HFFc6 (cell line): ENCODE data around the gene PRIM2. TPM values are rescaled to one million over a fixed set of nuclear protein-coding genes. Genes with fewer than 3 reads are reported as not detected.
"Not testable (repeated sequence)": the region's sequence is repeated elsewhere in the genome, so short reads cannot be mapped to it uniquely, and the experiment has no call there.

ENCODE experiments used
- DNase-seq: peaks from one replicate; pipeline ENCODE4 v3.0.0-alpha.2; 2018
- H3K27ac Mint-ChIP-seq: 2 replicates; pipeline ENCODE4 v1.8.0; 2020; ENCODE audit warnings: mild to moderate bottlenecking, mixed read lengths
- H3K27me3 Mint-ChIP-seq: 2 replicates; pipeline ENCODE4 v1.8.0; 2021; ENCODE audit warnings: mild to moderate bottlenecking, moderate library complexity, mixed read lengths; ENCODE audit not compliant: insufficient read depth
- H3K36me3 Mint-ChIP-seq: 2 replicates; pipeline ENCODE4 v1.8.0; 2021; ENCODE audit warnings: low read depth, mixed read lengths
- H3K4me1 Mint-ChIP-seq: 2 replicates; pipeline ENCODE4 v1.8.0; 2020; ENCODE audit warnings: low read depth, mixed read lengths
- H3K4me3 Mint-ChIP-seq: 2 replicates; pipeline ENCODE4 v1.8.0; 2020; ENCODE audit warnings: mild to moderate bottlenecking, moderate library complexity, mixed read lengths
- H3K9me3 Mint-ChIP-seq: 2 replicates; pipeline ENCODE4 v1.8.0; 2020; ENCODE audit warnings: mild to moderate bottlenecking, mixed read lengths
- CTCF ChIP-seq: fragments of 200-600 bp; sonication (generic); IDR thresholded peaks from 2 replicates; pipeline ENCODE4 v1.5.0; 2021; ENCODE audit warnings: antibody characterized with exemption, mild to moderate bottlenecking
- total RNA-seq, 6 experiments: library from RNA; stranded (reverse); fragmentation: NEBNext Ultra II Directional; extraction: Animal tissue kit (Norgen Biotek cat#: 25700); gene quantifications; 2 replicates in 1 of 6; 3 replicates in 5 of 6; pipeline ENCODE4 v1.2.3, GENCODE V29; 2021

The PRIM2 gene
- total RNA-seq, 6 experiments from 2014 or later = 32.6 to 46.8 (median 43.0) TPM

DNA sequence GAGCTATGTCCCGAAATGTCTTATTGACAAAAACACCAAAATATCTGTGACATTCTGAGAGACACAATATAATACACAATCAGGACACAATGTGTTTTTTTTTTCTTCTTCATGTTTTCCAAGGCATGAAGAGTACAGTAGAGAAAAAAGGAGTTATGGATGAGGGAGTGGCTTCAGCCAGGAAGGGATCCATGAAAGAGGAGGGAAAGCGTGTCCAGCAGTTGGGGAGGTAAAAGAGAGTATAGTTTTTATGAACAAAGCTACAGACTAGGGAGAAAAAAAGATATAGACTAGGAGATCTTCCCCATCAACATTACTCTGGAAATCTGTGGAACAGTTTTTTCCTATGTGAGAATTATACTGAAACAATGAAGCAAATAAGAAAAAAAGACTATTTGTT, 38.9 kb upstream of the PRIM2 start:
- Mint-ChIP-seq H3K36me3 (peaks cover 9% of the 10 kb centered on the region), H3K27ac (no peak overlapping the region), H3K4me1 (peaks cover 15% of the 10 kb centered on the region), H3K27me3 (no peaks in the 10 kb centered on the region), H3K4me3 (no peak overlapping the region), H3K9me3 (peaks cover 13% of the 10 kb centered on the region)
- no peak for DNase-seq
- TF ChIP-seq CTCF = no peak

GRCh38 chr6:57279013-57279412, 38.4 kb upstream of the PRIM2 start:
- Mint-ChIP-seq H3K27me3 (no peaks in the 10 kb centered on the region), H3K27ac (no peak overlapping the region)

DNA sequence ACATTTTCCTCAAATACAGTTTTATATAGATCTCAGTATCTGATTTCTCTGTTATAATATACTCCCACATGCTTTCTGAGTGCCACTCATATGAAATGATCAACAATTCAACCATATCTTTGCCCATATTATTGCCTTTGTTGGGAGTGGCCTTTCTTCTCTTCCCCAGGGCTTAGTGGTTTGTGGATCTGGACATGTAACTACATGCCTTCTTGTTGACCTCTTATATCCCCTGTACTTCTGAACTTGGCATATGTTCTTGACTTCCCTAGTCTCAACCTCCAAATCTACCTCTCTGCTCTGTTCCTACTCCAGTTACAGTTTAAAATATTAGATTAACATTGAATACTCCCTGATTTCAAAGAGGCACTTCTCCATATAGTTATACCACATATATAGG, 34.3 kb upstream of the PRIM2 start:
- DNase-seq = no peak
- TF ChIP-seq CTCF = no peak
- H3K9me3 Mint-ChIP-seq = no peaks in the 10 kb centered on the region
- no peaks in the 10 kb centered on the region for H3K36me3 Mint-ChIP-seq
- H3K4me3 Mint-ChIP-seq = no peak overlapping the region
- no peak overlapping the region for H3K27ac Mint-ChIP-seq
- H3K4me1 Mint-ChIP-seq = peaks cover 7% of the 10 kb centered on the region
- H3K27me3 Mint-ChIP-seq = no peaks in the 10 kb centered on the region

More at GRCh38 chr6:57279013-57279412, 38.4 kb upstream of the PRIM2 start:
- peaks cover 15% of the 10 kb centered on the region for H3K4me1 Mint-ChIP-seq
- TF ChIP-seq CTCF = no peak
- no peak for DNase-seq
- H3K36me3 Mint-ChIP-seq = 0 out of 2 replicates have a peak, but pooled peaks cover 6% of the 10 kb centered on the region
- H3K4me3 Mint-ChIP-seq = no peak overlapping the region
- H3K9me3 Mint-ChIP-seq = peaks cover 11% of the 10 kb centered on the region; the same call in 1 of the 2 replicates

DNA sequence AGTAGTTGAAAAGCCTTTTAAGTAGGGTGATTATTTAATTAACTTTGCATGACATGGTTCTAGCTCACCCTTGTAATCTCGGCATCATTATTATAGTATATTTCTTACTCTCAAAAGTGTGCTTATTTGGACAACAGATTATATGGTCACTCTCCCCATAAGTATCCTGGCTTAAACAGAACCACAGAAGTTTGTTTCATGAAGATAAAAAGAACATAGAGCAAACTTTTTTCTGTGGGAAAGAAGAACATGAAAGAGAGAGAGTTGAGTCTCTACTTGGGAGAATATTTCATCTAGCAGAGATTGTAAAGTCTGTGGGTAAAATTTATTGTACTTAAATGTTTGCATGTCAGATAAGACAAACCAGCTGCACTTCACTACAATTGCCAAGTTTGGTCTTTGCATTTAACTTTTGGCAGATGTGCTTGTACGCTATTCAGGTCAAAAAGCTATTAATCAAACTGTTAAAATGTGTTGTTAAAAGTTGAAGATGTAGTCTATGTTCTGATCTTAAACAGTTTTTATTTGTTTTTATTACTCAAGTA, 33.4 kb upstream of the PRIM2 start:
- DNase-seq = no peak
- H3K27ac Mint-ChIP-seq = no peak overlapping the region
- TF ChIP-seq CTCF = no peak
- peaks cover 7% of the 10 kb centered on the region for H3K4me1 Mint-ChIP-seq
- peaks cover 2% of the 10 kb centered on the region for H3K36me3 Mint-ChIP-seq
- H3K27me3 Mint-ChIP-seq = no peaks in the 10 kb centered on the region
- peaks cover 2% of the 10 kb centered on the region; the same call in 1 of the 2 replicates for H3K9me3 Mint-ChIP-seq
- H3K4me3 Mint-ChIP-seq = no peak overlapping the region

DNA sequence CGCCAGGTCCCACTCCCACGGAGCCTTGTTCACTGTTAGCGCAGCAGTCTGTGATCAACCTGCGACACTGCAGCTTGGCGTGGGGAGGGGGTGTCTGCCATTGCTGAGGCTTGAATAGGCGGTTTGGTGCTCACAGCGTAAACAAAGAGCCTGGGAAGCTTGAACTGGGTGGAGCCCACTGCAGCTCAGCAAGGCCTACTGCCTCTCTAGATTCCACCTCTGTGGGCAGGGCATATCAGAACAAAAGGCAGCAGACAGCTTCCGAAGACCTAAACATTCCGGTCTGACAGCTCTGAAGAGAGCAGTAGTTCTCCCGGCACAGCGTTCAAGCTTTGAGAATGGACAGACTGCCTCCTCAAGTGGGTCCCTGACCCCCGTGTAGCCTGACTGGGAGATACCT, 29.3 kb upstream of the PRIM2 start:
- not testable (repeated sequence) for H3K9me3 Mint-ChIP-seq, H3K27ac Mint-ChIP-seq, H3K4me3 Mint-ChIP-seq, H3K27me3 Mint-ChIP-seq, H3K4me1 Mint-ChIP-seq, DNase-seq
- H3K36me3 Mint-ChIP-seq = peaks cover 16% of the 10 kb centered on the region

- not testable (repeated sequence) for H3K9me3 Mint-ChIP-seq, H3K27ac Mint-ChIP-seq, H3K27me3 Mint-ChIP-seq, H3K4me3 Mint-ChIP-seq, DNase-seq, H3K4me1 Mint-ChIP-seq
- H3K36me3 Mint-ChIP-seq = peaks cover 16% of the 10 kb centered on the region
These were observed 24.0 kb upstream of the PRIM2 start for GRCh38 chr6:57293472-57293871.
